AML-193 (cell line): ENCODE measurements around the gene GLI3.

Experiments
- DNase-seq, 2 experiments: peaks; one replicate each; lab custom pipeline; 2025; lab: John Stamatoyannopoulos, UW

The GLI3 gene

GRCh38 chr7:41928781-41929180, 308.2 kb downstream of the GLI3 start:
- DNase-seq: no peak

GRCh38 chr7:41928166-41928565, 308.8 kb downstream of the GLI3 start:
- no peak for DNase-seq

GRCh38 chr7:41927380-41927779, 309.6 kb downstream of the GLI3 start:
- no peak for DNase-seq

GRCh38 chr7:41925946-41926345, 311.1 kb downstream of the GLI3 start:
- DNase-seq: no peak

GRCh38 chr7:41924796-41925195, 312.2 kb downstream of the GLI3 start:
- DNase-seq: no peak

GRCh38 chr7:41922373-41922772, 314.6 kb downstream of the GLI3 start:
- no peak for DNase-seq

- DNase-seq: no peak
Observed at GRCh38 chr7:41921453-41921981, 315.5 kb downstream of the GLI3 start.

- DNase-seq: no peak
Observed at GRCh38 chr7:41918597-41918996, 318.4 kb downstream of the GLI3 start.

- DNase-seq: no peak
Observed at GRCh38 chr7:41916450-41916927, 320.5 kb downstream of the GLI3 start.

GRCh38 chr7:41915871-41916270, 321.1 kb downstream of the GLI3 start:
- no peak for DNase-seq

- no peak for DNase-seq
Observed at GRCh38 chr7:41912851-41913567, 324.0 kb downstream of the GLI3 start.

- no peak for DNase-seq
Observed at GRCh38 chr7:41912426-41912825, 324.6 kb downstream of the GLI3 start.

- DNase-seq: no peak
Observed at GRCh38 chr7:41911792-41912191, 325.2 kb downstream of the GLI3 start.
